HTR-8/SVneo (cell line): Measurements from ENCODE around the gene ARL11.
"Not testable (repeated sequence)": the region's sequence is repeated elsewhere in the genome, so short reads cannot be mapped to it uniquely, and the experiment has no call there.

Experiments used
- DNase-seq: peaks from one replicate; pipeline ENCODE4 v3.0.0; 2011; ENCODE audit warnings: low spot score, mixed read lengths; ENCODE audit not compliant: insufficient read length
- FAIRE-seq: peaks from 2 replicates; lab custom pipeline; 2011; peaks lifted over from hg19 to GRCh38; lab: Jason Lieb, UNC

The ARL11 gene

GRCh38 chr13:49627831-49628652 is at the start of gene ARL11:
Gene ARL11, plus strand, starts transcription at chr13:49628507. Its CDS starts 1,941 bp downstream, at chr13:49630448.
- DNase-seq (no peak), FAIRE-seq (no peak)

- DNase-seq, result no peak
- FAIRE-seq, result no peak
Measured at GRCh38 chr13:49579501-49579900, 48.8 kb upstream of the ARL11 start.

GRCh38 chr13:49580980-49581680 is 47.2 kb upstream of the ARL11 start:
- FAIRE-seq, result no peak
- no peak for DNase-seq

GRCh38 chr13:49584771-49585182 is 43.5 kb upstream of the ARL11 start:
- DNase-seq, result no peak
- FAIRE-seq, result no peak

GRCh38 chr13:49585220-49586157 is 42.8 kb upstream of the ARL11 start, which contains the start of gene RCBTB1:
Gene RCBTB1, minus strand, starts transcription at chr13:49585558. Its CDS starts 18,279 bp downstream, at chr13:49567279.
- FAIRE-seq (no peak), DNase-seq (peak; percentile 72)

- no peak for DNase-seq
- no peak for FAIRE-seq
Measured at GRCh38 chr13:49586717-49587116, 41.6 kb upstream of the ARL11 start.

GRCh38 chr13:49587311-49587847 is 40.9 kb upstream of the ARL11 start:
- DNase-seq (no peak), FAIRE-seq (no peak)

- FAIRE-seq, DNase-seq: not testable (repeated sequence)
Measured at GRCh38 chr13:49590714-49591113, 37.6 kb upstream of the ARL11 start.

- not testable (repeated sequence) for DNase-seq, FAIRE-seq
Measured at GRCh38 chr13:49593876-49594275, 34.4 kb upstream of the ARL11 start.

GRCh38 chr13:49594576-49594975 is 33.7 kb upstream of the ARL11 start:
- DNase-seq (no peak), FAIRE-seq (no peak)

- DNase-seq (no peak), FAIRE-seq (no peak)
Measured at GRCh38 chr13:49596221-49596620, 32.1 kb upstream of the ARL11 start.

- FAIRE-seq, result no peak
- DNase-seq, result no peak
Measured at GRCh38 chr13:49597043-49597641, 31.2 kb upstream of the ARL11 start.

GRCh38 chr13:49602005-49602404 is 26.3 kb upstream of the ARL11 start:
- FAIRE-seq, result no peak
- DNase-seq, result no peak

- not testable (repeated sequence) for DNase-seq, FAIRE-seq
Measured at GRCh38 chr13:49602615-49603014, 25.7 kb upstream of the ARL11 start.

- FAIRE-seq, result no peak
- DNase-seq, result no peak
Measured at GRCh38 chr13:49604570-49604969, 23.7 kb upstream of the ARL11 start.

- peak; percentile 69 for DNase-seq
- FAIRE-seq, result no peak
Measured at GRCh38 chr13:49606747-49607648, 21.3 kb upstream of the ARL11 start.

- DNase-seq, result no peak
- no peak for FAIRE-seq
Measured at GRCh38 chr13:49607761-49608160, 20.5 kb upstream of the ARL11 start.

GRCh38 chr13:49608651-49609331 is 19.5 kb upstream of the ARL11 start:
- no peak for FAIRE-seq
- DNase-seq, result no peak
